Gastrocnemius medialis (tissue), 4 donors: ENCODE results near the gene OTX2. TPM values are rescaled to one million over a fixed set of nuclear protein-coding genes. Genes with fewer than 3 reads are reported as not detected.

Experiments
- ATAC-seq, 2 donors: fragments of 150-250 bp; one replicate each; pipeline ENCODE4 v1.9.1; 2016
- DNase-seq, 2 donors: peaks; one replicate each; pipeline ENCODE4 v3.0.0-alpha.2; 2019
- H3K27ac ChIP-seq, 4 donors: fragments of 200-600 bp; sonication (generic); 1 replicate in 1 of 4; 2 replicates in 3 of 4; pipeline ENCODE4 v1.5.1; 2016 to 2018; ENCODE audit warnings: mild to moderate bottlenecking in 2 of 4, moderate library complexity in 1 of 4
- H3K27me3 ChIP-seq, 3 donors: fragments of 200-600 bp; sonication (generic) in 2 of 3; 1 replicate in 1 of 3; 2 replicates in 2 of 3; pipeline versions ENCODE4 v1.5.1 to v1.6.0; 2016 to 2019; ENCODE audit warnings: mild to moderate bottlenecking in 1 of 3, moderate library complexity in 1 of 3
- H3K36me3 ChIP-seq, 2 donors: fragments of 200-600 bp; sonication (generic) in 1 of 2; one replicate each; pipeline ENCODE4 v1.5.1; 2017 to 2018
- H3K4me1 ChIP-seq, 2 donors: fragments of 200-600 bp; sonication (generic) in 1 of 2; one replicate each; pipeline ENCODE4 v1.5.1; 2016 to 2017; ENCODE audit warnings: mild to moderate bottlenecking in 2 of 2
- H3K4me3 ChIP-seq, 4 donors: fragments of 200-600 bp; sonication (generic) in 3 of 4; 1 replicate in 1 of 4; 2 replicates in 3 of 4; pipeline ENCODE4 v1.5.1; 2016 to 2019; ENCODE audit warnings: mild to moderate bottlenecking in 2 of 4
- H3K9me3 ChIP-seq, 3 donors: fragments of 200-600 bp; sonication (generic) in 2 of 3; 1 replicate in 1 of 3; 2 replicates in 2 of 3; pipeline ENCODE4 v1.5.1; 2016 to 2019
- POLR2A ChIP-seq, 2 donors: fragments of 450-650 bp; IDR thresholded peaks; one replicate each; pipeline ENCODE4 v1.6.1; 2017; ENCODE audit warnings: antibody characterized with exemption in 2 of 2, mild to moderate bottlenecking in 2 of 2, moderate library complexity in 2 of 2
- in situ Hi-C, 4 donors: fragments of 200-750 bp; cut with MboI; loops; one replicate each; pipeline versions ENCODE4 v1.15.0 to v1.8.0; 2017; ENCODE audit warnings: low sequenced_read_pairs in 4 of 4
- intact Hi-C: fragments of 100-400 bp; cut with DNase I; formaldehyde crosslinking; loops from one replicate; pipeline ENCODE4 v1.15.1; 2023; ENCODE audit warnings: low total_unique reads
- total RNA-seq, 4 donors: library from RNA; depleted of rRNA; stranded (reverse); fragments of >200 nt; gene quantifications; one replicate each; pipeline versions ENCODE4 v1.1.0 to v1.2.3, GENCODE V29; 2016
- TF ChIP-seq, protein P1 (sequence below), 5 experiments: fragments of 450-650 bp in 3 of 5; fragments of 200-600 bp in 2 of 5; sonication (generic) in 2 of 5; IDR thresholded peaks in 4 of 5; conservative IDR thresholded peaks in 1 of 5; 1 replicate in 4 of 5; 2 replicates in 1 of 5; pipeline ENCODE4 v1.5.1; 2016 to 2019; ENCODE audit warnings: antibody characterized with exemption in 5 of 5, mild to moderate bottlenecking in 3 of 5, moderate library complexity in 3 of 5

Gene OTX2
- total RNA-seq, 4 donors from 2014 or later = not detected

DNA sequence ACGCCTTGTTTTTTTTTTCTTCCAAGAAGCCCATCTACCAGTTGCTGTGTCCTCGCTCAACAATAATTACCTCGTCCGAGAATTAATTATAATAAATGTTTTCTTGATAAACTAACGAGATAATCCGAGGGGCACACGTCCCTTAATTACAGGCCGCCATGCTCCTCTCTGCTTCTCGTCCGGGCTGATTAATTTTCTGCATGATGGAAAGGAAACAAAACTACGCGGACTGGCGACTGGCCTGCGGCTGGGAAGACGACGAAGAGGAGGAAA is 2.2 kb downstream of the OTX2 start:
- intact Hi-C loops = no loop called here
- Histone ChIP-seq H3K4me1 (peaks cover 14 to 16% of the 10 kb centered on the region in 2 donors), H3K9me3 (no peaks in the 10 kb centered on the region), H3K4me3 (peak overlapping the region; percentile 22 to 57 (median 36)), H3K27ac (no peak overlapping the region), H3K36me3 (no peaks in the 10 kb centered on the region), H3K27me3 (peaks cover 96 to 100% (median 97%) of the 10 kb centered on the region in 3 donors)
- no peak for DNase-seq
- TF ChIP-seq, protein P1, sequence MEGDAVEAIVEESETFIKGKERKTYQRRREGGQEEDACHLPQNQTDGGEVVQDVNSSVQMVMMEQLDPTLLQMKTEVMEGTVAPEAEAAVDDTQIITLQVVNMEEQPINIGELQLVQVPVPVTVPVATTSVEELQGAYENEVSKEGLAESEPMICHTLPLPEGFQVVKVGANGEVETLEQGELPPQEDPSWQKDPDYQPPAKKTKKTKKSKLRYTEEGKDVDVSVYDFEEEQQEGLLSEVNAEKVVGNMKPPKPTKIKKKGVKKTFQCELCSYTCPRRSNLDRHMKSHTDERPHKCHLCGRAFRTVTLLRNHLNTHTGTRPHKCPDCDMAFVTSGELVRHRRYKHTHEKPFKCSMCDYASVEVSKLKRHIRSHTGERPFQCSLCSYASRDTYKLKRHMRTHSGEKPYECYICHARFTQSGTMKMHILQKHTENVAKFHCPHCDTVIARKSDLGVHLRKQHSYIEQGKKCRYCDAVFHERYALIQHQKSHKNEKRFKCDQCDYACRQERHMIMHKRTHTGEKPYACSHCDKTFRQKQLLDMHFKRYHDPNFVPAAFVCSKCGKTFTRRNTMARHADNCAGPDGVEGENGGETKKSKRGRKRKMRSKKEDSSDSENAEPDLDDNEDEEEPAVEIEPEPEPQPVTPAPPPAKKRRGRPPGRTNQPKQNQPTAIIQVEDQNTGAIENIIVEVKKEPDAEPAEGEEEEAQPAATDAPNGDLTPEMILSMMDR (IDR thresholded peaks at IDR 0.05 in 4 of 5, conservative IDR thresholded peaks at IDR 0.05 in 1 of 5) = no peak
- no peak for TF ChIP-seq POLR2A (IDR thresholded peaks at IDR 0.05)
- ATAC-seq = no peak
- in situ Hi-C loops = no loop called here

DNA sequence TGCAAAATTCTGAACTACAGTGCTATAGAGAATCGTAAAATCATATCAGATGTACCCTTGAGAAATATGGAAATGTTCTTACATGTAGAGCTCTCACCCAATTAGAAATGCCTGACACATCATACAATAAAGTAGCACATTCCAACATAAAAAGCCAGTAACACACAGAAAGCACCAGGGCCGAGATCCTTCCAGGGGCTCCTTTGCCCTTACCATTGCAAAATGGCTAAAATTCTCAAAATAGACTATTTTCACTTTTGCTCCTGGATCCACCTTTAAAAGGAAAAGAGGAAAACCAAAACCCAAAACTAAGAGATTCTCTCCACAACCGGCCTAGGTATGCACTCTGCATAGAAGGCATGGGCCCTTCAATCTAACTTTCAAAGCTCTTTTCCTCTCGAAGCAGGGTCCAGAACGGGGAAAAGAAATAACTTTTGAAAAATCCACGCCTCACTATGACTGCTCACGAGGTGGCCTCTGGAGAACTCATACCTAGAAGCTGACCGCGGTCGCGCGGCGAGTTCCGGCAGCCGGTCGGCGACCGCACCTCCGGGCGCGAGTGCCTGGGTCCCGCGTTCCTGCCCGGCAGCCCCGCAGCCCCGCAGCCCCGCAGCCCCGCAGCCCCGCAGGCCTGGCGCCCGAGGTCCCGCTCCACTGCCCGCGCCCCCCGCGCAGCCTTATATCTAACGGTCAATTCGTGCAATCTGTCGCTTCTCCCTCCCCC is 2.7 kb downstream of the OTX2 start:
- H3K4me3 ChIP-seq = peak overlapping the region in 2 of 4 donors; percentile 33 to 57
- H3K27me3 ChIP-seq = peaks cover 96 to 100% (median 97%) of the 10 kb centered on the region in 3 donors
- DNase-seq = no peak

DNA sequence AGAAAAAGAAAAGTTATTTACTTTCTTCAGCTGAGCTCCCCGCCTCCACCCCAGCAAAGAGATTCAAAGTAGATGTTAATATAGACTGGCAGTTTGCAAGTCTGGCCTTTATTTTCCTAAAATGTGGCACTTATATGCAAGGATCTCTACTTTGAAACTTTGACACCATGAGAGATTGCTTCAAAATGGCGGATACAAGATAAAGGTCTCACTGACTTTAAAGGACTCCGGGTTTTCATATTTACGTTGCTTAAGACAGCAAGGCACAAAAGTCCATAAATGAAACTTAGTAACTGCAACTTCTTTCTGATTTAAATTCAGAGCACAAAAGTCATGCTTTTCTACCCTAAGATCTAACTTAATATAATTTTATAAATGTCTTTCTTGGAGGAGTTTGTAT is 3.5 kb downstream of the OTX2 start:
- H3K36me3 ChIP-seq = no peaks in the 10 kb centered on the region
- in situ Hi-C loops = no loop called here
- H3K27me3 ChIP-seq = peaks cover 91 to 98% (median 96%) of the 10 kb centered on the region in 3 donors
- H3K4me1 ChIP-seq = peaks cover 14 to 16% of the 10 kb centered on the region in 2 donors
- DNase-seq = no peak
- no peak for ATAC-seq
- no peak overlapping the region for H3K27ac ChIP-seq
- no peaks in the 10 kb centered on the region for H3K9me3 ChIP-seq
- intact Hi-C loops = no loop called here
- no peak overlapping the region for H3K4me3 ChIP-seq
- TF ChIP-seq POLR2A (IDR thresholded peaks at IDR 0.05) = no peak
- TF ChIP-seq, protein P1 (IDR thresholded peaks at IDR 0.05 in 4 of 5, conservative IDR thresholded peaks at IDR 0.05 in 1 of 5) = no peak

More for the DNA sequence above, 2.7 kb downstream of the OTX2 start:
- ATAC-seq = no peak
- Histone ChIP-seq H3K4me1 (peaks cover 14 to 16% of the 10 kb centered on the region in 2 donors), H3K9me3 (no peaks in the 10 kb centered on the region), H3K27ac (no peak overlapping the region), H3K36me3 (no peaks in the 10 kb centered on the region)
- intact Hi-C loops = no loop called here
- no peak for TF ChIP-seq POLR2A (IDR thresholded peaks at IDR 0.05)
- TF ChIP-seq, protein P1 (IDR thresholded peaks at IDR 0.05 in 4 of 5, conservative IDR thresholded peaks at IDR 0.05 in 1 of 5) = no peak
- in situ Hi-C loops = no loop called here

DNA sequence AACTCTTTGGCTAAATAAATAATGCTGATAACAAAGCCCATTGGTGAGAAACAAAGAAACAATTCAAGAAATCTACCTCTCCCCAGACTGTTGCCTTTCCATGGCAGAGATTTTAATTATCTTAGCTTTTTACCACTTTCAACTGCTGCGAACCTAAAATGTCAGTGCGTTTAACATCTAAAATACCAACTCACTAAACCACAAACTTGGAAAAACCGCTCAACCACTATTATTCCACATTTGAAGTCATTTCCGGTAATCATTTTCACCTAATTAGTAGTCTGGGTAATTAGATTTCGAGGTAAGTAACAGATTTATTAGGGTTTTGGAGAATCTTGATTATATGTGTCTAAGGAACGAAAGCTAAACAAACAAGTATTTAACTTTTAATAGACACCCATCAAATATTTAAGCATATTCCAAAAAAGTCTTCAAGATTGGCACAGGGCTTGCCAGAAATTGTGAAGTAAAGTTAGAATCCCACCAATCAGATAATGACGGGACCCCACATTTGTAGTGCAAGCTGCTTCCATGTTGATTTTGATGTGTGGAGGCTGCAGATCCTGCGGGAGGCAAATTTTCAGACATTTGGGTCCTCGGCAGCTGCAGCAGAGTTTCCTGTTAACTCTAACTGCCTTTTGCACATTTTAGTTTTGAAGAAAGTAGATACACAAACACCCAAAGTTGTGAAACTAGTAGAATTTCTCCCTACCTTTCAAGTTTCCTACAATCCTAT is 4.1 kb downstream of the OTX2 start:
- H3K27me3 ChIP-seq = peaks cover 93 to 97% (median 96%) of the 10 kb centered on the region in 3 donors
- in situ Hi-C loops = no loop called here
- TF ChIP-seq, protein P1 (IDR thresholded peaks at IDR 0.05 in 4 of 5, conservative IDR thresholded peaks at IDR 0.05 in 1 of 5) = no peak
- TF ChIP-seq POLR2A (IDR thresholded peaks at IDR 0.05) = no peak

More for the DNA sequence above, 4.1 kb downstream of the OTX2 start:
- ATAC-seq (no peak), DNase-seq (no peak)
- H3K4me1 ChIP-seq = peaks cover 14 to 16% of the 10 kb centered on the region in 2 donors
- no peaks in the 10 kb centered on the region for H3K36me3 ChIP-seq
- intact Hi-C loops = no loop called here
- H3K27ac ChIP-seq = no peak overlapping the region
- H3K9me3 ChIP-seq = no peaks in the 10 kb centered on the region
- H3K4me3 ChIP-seq = no peak overlapping the region
